Breast epithelium (tissue), 4 donors: Measurements from ENCODE around the gene TMEM63B. TPM values are rescaled to one million over a fixed set of nuclear protein-coding genes. Genes with fewer than 3 reads are reported as not detected.
A peak's percentile ranks its signal among the peaks of the same experiment; 100 is the strongest.

Experiments
- DNase-seq, 2 donors: peaks; one replicate each; pipeline ENCODE4 v3.0.0-alpha.2; 2019; ENCODE audit warnings: low spot score in 2 of 2
- H3K27ac ChIP-seq, 2 donors: fragments of 200-600 bp; sonication (generic) in 1 of 2; one replicate each; pipeline ENCODE4 v1.5.1; 2016 to 2019; ENCODE audit warnings: mild to moderate bottlenecking in 1 of 2
- H3K27me3 ChIP-seq, 2 donors: fragments of 200-600 bp; sonication (generic) in 1 of 2; one replicate each; pipeline versions ENCODE4 v1.5.1 to v1.6.0; 2017 to 2019; ENCODE audit warnings: control low read depth in 1 of 2, mild to moderate bottlenecking in 1 of 2
- H3K36me3 ChIP-seq: fragments of 200-600 bp; one replicate; pipeline ENCODE4 v1.5.1; 2019
- H3K4me1 ChIP-seq, 2 donors: fragments of 200-600 bp; sonication (generic); one replicate each; pipeline ENCODE4 v1.5.1; 2016 to 2019; ENCODE audit warnings: control low read depth in 1 of 2
- H3K4me3 ChIP-seq, 3 donors: fragments of 200-600 bp; sonication (generic); 1 replicate in 2 of 3; 2 replicates in 1 of 3; pipeline ENCODE4 v1.5.1; 2016 to 2019; ENCODE audit warnings: mild to moderate bottlenecking in 3 of 3, moderate library complexity in 2 of 3
- H3K9me3 ChIP-seq, 2 donors: fragments of 200-600 bp; sonication (generic) in 1 of 2; one replicate each; pipeline ENCODE4 v1.5.1; 2016 to 2019; ENCODE audit warnings: control low read depth in 1 of 2
- POLR2A ChIP-seq: fragments of 450-650 bp; IDR thresholded peaks from one replicate; pipeline ENCODE4 v1.6.1; 2016; ENCODE audit warnings: antibody characterized with exemption, mild to moderate bottlenecking, moderate library complexity
- POLR2AphosphoS5 ChIP-seq, 3 donors: sonication (generic); formaldehyde crosslinking; IDR thresholded peaks; one replicate each; pipeline ENCODE4 v1.6.1; 2017; ENCODE audit warnings: antibody characterized with exemption in 3 of 3
- intact Hi-C: fragments of 100-400 bp; cut with DNase I; formaldehyde crosslinking; loops from one replicate; pipeline ENCODE4 v1.15.1; 2023; ENCODE audit warnings: low total_unique reads
- total RNA-seq, 3 donors: library from RNA; depleted of rRNA; stranded (reverse); fragments of >200 nt; gene quantifications; one replicate each; pipeline ENCODE4 v1.1.0, GENCODE V29; 2016
- TF ChIP-seq, protein P1 (sequence below), 3 donors: fragments of 450-650 bp; IDR thresholded peaks; one replicate each; pipeline ENCODE4 v1.5.1; 2016 to 2017; ENCODE audit warnings: antibody characterized with exemption in 3 of 3, mild to moderate bottlenecking in 3 of 3, moderate library complexity in 3 of 3

TMEM63B gene
- total RNA-seq, 3 donors from 2014 or later: 16.7 to 21.8 (median 18.9) TPM

DNA sequence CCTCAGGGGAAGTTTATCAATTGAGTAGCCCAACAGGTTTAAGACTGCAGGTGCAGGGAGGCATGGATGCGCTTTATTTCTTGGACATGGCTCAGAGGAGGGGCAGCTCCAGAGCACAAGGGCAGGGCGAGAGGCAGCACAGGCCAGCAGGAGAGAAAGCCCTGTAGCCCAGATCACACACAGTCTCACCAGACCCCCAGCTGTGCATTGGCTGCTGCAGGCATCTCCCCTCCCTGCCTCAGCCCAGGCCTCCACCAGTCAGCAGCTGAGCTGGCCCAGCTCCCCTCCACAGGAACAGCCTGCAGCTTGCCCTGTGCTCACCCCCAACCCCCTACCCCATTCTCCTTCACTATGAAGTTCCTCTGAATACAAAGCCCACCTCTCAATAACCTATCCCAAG, 24.8 kb upstream of the TMEM63B start:
- TF ChIP-seq POLR2AphosphoS5 (IDR thresholded peaks at IDR 0.05): no peak
- TF ChIP-seq POLR2A: no peak
- TF ChIP-seq, protein P1, sequence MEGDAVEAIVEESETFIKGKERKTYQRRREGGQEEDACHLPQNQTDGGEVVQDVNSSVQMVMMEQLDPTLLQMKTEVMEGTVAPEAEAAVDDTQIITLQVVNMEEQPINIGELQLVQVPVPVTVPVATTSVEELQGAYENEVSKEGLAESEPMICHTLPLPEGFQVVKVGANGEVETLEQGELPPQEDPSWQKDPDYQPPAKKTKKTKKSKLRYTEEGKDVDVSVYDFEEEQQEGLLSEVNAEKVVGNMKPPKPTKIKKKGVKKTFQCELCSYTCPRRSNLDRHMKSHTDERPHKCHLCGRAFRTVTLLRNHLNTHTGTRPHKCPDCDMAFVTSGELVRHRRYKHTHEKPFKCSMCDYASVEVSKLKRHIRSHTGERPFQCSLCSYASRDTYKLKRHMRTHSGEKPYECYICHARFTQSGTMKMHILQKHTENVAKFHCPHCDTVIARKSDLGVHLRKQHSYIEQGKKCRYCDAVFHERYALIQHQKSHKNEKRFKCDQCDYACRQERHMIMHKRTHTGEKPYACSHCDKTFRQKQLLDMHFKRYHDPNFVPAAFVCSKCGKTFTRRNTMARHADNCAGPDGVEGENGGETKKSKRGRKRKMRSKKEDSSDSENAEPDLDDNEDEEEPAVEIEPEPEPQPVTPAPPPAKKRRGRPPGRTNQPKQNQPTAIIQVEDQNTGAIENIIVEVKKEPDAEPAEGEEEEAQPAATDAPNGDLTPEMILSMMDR (IDR thresholded peaks at IDR 0.05): no peak
- H3K27ac ChIP-seq: no peak overlapping the region
- intact Hi-C loops: loop anchor here (5.0 kb wide), 1 partner anchor 950 kb away; no protein-coding TSS in a partner anchor

DNA sequence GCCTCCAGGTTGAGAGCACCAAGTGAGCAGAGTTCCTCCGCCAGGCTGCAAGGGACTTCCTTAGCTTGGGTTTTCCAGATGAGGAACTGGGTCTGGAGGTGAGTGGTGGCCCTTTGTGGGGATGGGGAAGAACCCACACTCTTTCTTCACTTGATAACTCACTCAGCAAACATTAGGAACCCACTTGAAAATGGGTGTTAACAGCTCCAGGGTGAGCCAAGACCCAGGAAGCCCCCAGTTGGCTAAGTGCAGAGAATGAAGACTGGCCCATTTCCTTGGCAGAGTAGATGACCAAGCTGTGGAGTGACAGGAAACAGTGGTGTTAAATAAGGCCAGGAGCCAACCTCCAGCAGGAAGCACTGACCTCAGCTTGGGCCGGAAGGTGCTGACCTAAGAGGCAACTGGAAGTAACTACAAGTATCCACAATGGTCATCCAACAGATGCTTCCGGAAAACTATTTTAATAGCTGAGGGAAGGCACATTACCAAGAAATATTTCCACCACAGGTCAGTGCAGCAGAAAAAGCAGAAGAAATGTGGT, 22.8 kb upstream of the TMEM63B start:
- H3K4me1 ChIP-seq: no peaks in the 10 kb centered on the region
- intact Hi-C loops: loop anchor here (5.0 kb wide), 1 partner anchor 952 kb away; no protein-coding TSS in a partner anchor
- peak in 1 of 3 donors; percentile 40 for TF ChIP-seq POLR2AphosphoS5 (IDR thresholded peaks at IDR 0.05)
- TF ChIP-seq POLR2A: no peak
- TF ChIP-seq, protein P1 (IDR thresholded peaks at IDR 0.05): no peak
- H3K4me3 ChIP-seq: no peak overlapping the region
- no peaks in the 10 kb centered on the region for H3K27me3 ChIP-seq
- H3K36me3 ChIP-seq: no peaks in the 10 kb centered on the region
- H3K27ac ChIP-seq: no peak overlapping the region
- no peaks in the 10 kb centered on the region for H3K9me3 ChIP-seq
- no peak for DNase-seq

More for the DNA sequence above, 24.8 kb upstream of the TMEM63B start:
- no peaks in the 10 kb centered on the region for H3K36me3 ChIP-seq
- H3K27me3 ChIP-seq: no peaks in the 10 kb centered on the region
- no peaks in the 10 kb centered on the region for H3K4me1 ChIP-seq
- no peaks in the 10 kb centered on the region for H3K9me3 ChIP-seq
- no peak for DNase-seq
- no peak overlapping the region for H3K4me3 ChIP-seq

DNA sequence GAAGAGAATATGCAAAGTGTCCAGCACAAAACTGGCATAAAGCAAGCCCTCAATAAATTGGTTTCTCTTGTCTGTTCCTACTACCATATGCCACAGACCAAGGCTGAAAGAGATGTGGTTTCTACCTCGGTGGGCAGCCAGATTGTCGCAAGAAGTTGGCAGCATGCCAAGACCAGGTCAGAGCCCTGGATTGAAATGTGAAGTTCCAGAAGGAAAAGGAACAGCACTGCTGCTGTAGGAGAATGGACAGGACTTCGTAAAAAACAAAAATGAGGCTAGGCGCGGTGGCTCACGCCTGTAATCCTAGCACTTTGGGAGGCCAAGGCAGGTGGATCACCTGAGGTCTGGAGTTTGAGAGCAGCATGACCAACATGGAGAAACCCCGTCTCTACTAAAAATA, 22.2 kb upstream of the TMEM63B start:
- H3K4me1 ChIP-seq: no peaks in the 10 kb centered on the region
- no peaks in the 10 kb centered on the region for H3K9me3 ChIP-seq
- no peak overlapping the region for H3K4me3 ChIP-seq
- no peaks in the 10 kb centered on the region for H3K36me3 ChIP-seq
- intact Hi-C loops: no loop called here
- no peaks in the 10 kb centered on the region for H3K27me3 ChIP-seq
- H3K27ac ChIP-seq: peak overlapping the region in 1 of 2 donors; percentile 28
- DNase-seq: no peak
- TF ChIP-seq, protein P1 (IDR thresholded peaks at IDR 0.05): no peak
- peak in 1 of 3 donors; percentile 1 for TF ChIP-seq POLR2AphosphoS5 (IDR thresholded peaks at IDR 0.05)
- no peak for TF ChIP-seq POLR2A

DNA sequence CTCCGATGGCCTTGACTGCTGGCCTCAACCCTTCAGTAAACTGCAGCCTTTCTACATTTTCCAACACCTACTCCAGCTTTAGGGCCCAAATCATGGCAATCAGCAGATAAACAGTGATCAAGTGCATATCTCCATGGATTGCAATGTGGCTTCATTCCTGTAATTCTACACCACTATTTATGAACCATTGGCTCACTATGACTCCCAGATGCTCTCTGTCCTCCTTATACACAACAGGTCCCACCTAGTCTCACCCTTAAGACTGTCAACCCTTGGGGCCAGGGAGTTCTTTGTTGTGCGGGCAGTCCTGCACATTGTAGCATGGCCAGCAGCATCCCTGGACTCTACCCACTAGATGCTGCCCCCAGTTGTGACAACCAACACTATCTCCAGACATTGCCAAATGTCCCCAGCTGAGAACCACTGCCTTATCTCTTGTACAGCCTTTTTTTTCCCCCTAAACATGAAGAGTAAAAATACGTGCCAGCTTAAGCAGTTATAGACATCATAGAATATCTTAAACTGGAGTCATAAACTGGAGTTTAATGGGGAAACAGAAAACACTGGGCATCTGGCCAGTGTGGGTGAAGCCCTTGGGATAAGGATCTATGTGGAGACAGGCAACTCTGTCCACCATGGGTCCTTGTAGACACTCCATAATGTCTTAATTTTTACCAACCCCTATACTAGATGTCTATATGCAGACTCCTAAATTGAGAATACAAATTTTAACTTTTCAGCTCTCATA, 21.2 kb upstream of the TMEM63B start:
- no peak overlapping the region for H3K27ac ChIP-seq
- no peak for DNase-seq
- H3K9me3 ChIP-seq: no peaks in the 10 kb centered on the region
- no peaks in the 10 kb centered on the region for H3K4me1 ChIP-seq
- H3K36me3 ChIP-seq: no peaks in the 10 kb centered on the region
- no peak overlapping the region for H3K4me3 ChIP-seq
- intact Hi-C loops: no loop called here
- H3K27me3 ChIP-seq: no peaks in the 10 kb centered on the region
- TF ChIP-seq, protein P1 (IDR thresholded peaks at IDR 0.05): no peak
- no peak for TF ChIP-seq POLR2A
- TF ChIP-seq POLR2AphosphoS5 (IDR thresholded peaks at IDR 0.05): no peak

DNA sequence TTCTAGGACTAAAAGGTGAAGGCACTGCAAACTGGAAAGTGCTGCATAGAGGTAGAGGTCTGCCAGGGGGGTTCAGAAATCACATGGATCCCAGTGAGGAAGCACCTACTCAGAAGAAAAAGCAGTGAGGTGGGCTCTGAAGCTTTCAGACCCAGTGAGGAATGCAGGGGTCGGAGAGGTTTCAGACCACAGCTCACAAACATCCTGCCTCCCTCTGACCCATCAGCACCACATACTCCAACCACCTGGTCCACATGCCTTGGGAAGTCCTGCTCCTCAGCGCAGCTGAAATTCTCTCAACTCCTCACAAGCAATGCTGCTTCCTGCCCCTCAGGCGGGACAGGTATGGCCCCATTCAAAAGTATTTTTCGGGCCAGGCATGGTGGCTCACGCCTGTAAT, 20.3 kb upstream of the TMEM63B start:
- no peaks in the 10 kb centered on the region for H3K4me1 ChIP-seq
- intact Hi-C loops: no loop called here
- DNase-seq: no peak
- H3K9me3 ChIP-seq: no peaks in the 10 kb centered on the region
- no peaks in the 10 kb centered on the region for H3K36me3 ChIP-seq
- TF ChIP-seq POLR2A (no peak), POLR2AphosphoS5 (IDR thresholded peaks at IDR 0.05) (no peak)
- TF ChIP-seq, protein P1 (IDR thresholded peaks at IDR 0.05): no peak
- H3K27me3 ChIP-seq: no peaks in the 10 kb centered on the region
- H3K4me3 ChIP-seq: no peak overlapping the region
- H3K27ac ChIP-seq: no peak overlapping the region
